Gastrocnemius medialis (tissue), 4 donors: Measurements from ENCODE around the gene EIPR1. TPM values are rescaled to one million over a fixed set of nuclear protein-coding genes. Genes with fewer than 3 reads are reported as not detected.

ENCODE experiments used
- ATAC-seq, 2 donors: fragments of 150-250 bp; one replicate each; pipeline ENCODE4 v1.9.1; 2016
- DNase-seq, 2 donors: peaks; one replicate each; pipeline ENCODE4 v3.0.0-alpha.2; 2019
- H3K27ac ChIP-seq, 4 donors: fragments of 200-600 bp; sonication (generic); 1 replicate in 1 of 4; 2 replicates in 3 of 4; pipeline ENCODE4 v1.5.1; 2016 to 2018; ENCODE audit warnings: mild to moderate bottlenecking in 2 of 4, moderate library complexity in 1 of 4
- H3K27me3 ChIP-seq, 3 donors: fragments of 200-600 bp; sonication (generic) in 2 of 3; 1 replicate in 1 of 3; 2 replicates in 2 of 3; pipeline versions ENCODE4 v1.5.1 to v1.6.0; 2016 to 2019; ENCODE audit warnings: mild to moderate bottlenecking in 1 of 3, moderate library complexity in 1 of 3
- H3K36me3 ChIP-seq, 2 donors: fragments of 200-600 bp; sonication (generic) in 1 of 2; one replicate each; pipeline ENCODE4 v1.5.1; 2017 to 2018
- H3K4me1 ChIP-seq, 2 donors: fragments of 200-600 bp; sonication (generic) in 1 of 2; one replicate each; pipeline ENCODE4 v1.5.1; 2016 to 2017; ENCODE audit warnings: mild to moderate bottlenecking in 2 of 2
- H3K4me3 ChIP-seq, 4 donors: fragments of 200-600 bp; sonication (generic) in 3 of 4; 1 replicate in 1 of 4; 2 replicates in 3 of 4; pipeline ENCODE4 v1.5.1; 2016 to 2019; ENCODE audit warnings: mild to moderate bottlenecking in 2 of 4
- H3K9me3 ChIP-seq, 3 donors: fragments of 200-600 bp; sonication (generic) in 2 of 3; 1 replicate in 1 of 3; 2 replicates in 2 of 3; pipeline ENCODE4 v1.5.1; 2016 to 2019
- POLR2A ChIP-seq, 2 donors: fragments of 450-650 bp; IDR thresholded peaks; one replicate each; pipeline ENCODE4 v1.6.1; 2017; ENCODE audit warnings: antibody characterized with exemption in 2 of 2, mild to moderate bottlenecking in 2 of 2, moderate library complexity in 2 of 2
- in situ Hi-C, 4 donors: fragments of 200-750 bp; cut with MboI; loops; one replicate each; pipeline versions ENCODE4 v1.15.0 to v1.8.0; 2017; ENCODE audit warnings: low sequenced_read_pairs in 4 of 4
- intact Hi-C: fragments of 100-400 bp; cut with DNase I; formaldehyde crosslinking; loops from one replicate; pipeline ENCODE4 v1.15.1; 2023; ENCODE audit warnings: low total_unique reads
- total RNA-seq, 4 donors: library from RNA; depleted of rRNA; stranded (reverse); fragments of >200 nt; gene quantifications; one replicate each; pipeline versions ENCODE4 v1.1.0 to v1.2.3, GENCODE V29; 2016
- TF ChIP-seq, protein P1 (sequence below), 5 experiments: fragments of 450-650 bp in 3 of 5; fragments of 200-600 bp in 2 of 5; sonication (generic) in 2 of 5; IDR thresholded peaks in 4 of 5; conservative IDR thresholded peaks in 1 of 5; 1 replicate in 4 of 5; 2 replicates in 1 of 5; pipeline ENCODE4 v1.5.1; 2016 to 2019; ENCODE audit warnings: antibody characterized with exemption in 5 of 5, mild to moderate bottlenecking in 3 of 5, moderate library complexity in 3 of 5

The EIPR1 gene
- total RNA-seq, 4 donors from 2014 or later: 23.2 to 30.5 (median 24.4) TPM

- Histone ChIP-seq H3K9me3 (no peaks in the 10 kb centered on the region), H3K4me3 (no peak overlapping the region), H3K4me1 (no peaks in the 10 kb centered on the region), H3K27ac (no peak overlapping the region), H3K27me3 (no peaks in the 10 kb centered on the region), H3K36me3 (peaks cover 0 to 14% of the 10 kb centered on the region in 2 donors)
- ATAC-seq: no peak
- in situ Hi-C loops (no loop called here), intact Hi-C loops (no loop called here)
- DNase-seq: no peak
- TF ChIP-seq, protein P1, sequence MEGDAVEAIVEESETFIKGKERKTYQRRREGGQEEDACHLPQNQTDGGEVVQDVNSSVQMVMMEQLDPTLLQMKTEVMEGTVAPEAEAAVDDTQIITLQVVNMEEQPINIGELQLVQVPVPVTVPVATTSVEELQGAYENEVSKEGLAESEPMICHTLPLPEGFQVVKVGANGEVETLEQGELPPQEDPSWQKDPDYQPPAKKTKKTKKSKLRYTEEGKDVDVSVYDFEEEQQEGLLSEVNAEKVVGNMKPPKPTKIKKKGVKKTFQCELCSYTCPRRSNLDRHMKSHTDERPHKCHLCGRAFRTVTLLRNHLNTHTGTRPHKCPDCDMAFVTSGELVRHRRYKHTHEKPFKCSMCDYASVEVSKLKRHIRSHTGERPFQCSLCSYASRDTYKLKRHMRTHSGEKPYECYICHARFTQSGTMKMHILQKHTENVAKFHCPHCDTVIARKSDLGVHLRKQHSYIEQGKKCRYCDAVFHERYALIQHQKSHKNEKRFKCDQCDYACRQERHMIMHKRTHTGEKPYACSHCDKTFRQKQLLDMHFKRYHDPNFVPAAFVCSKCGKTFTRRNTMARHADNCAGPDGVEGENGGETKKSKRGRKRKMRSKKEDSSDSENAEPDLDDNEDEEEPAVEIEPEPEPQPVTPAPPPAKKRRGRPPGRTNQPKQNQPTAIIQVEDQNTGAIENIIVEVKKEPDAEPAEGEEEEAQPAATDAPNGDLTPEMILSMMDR (IDR thresholded peaks at IDR 0.05 in 4 of 5, conservative IDR thresholded peaks at IDR 0.05 in 1 of 5): no peak
- TF ChIP-seq POLR2A (IDR thresholded peaks at IDR 0.05): no peak
Observed at GRCh38 chr2:3354986-3355385, 22.6 kb downstream of the EIPR1 start.

GRCh38 chr2:3349211-3349693 lies 28.4 kb downstream of the EIPR1 start:
- Histone ChIP-seq H3K27me3 (no peaks in the 10 kb centered on the region), H3K4me3 (no peak overlapping the region), H3K27ac (no peak overlapping the region), H3K4me1 (no peaks in the 10 kb centered on the region), H3K9me3 (no peaks in the 10 kb centered on the region), H3K36me3 (peaks cover 0 to 14% of the 10 kb centered on the region in 2 donors)
- no peak for ATAC-seq
- no peak for DNase-seq
- in situ Hi-C loops: no loop called here
- TF ChIP-seq, protein P1 (IDR thresholded peaks at IDR 0.05 in 4 of 5, conservative IDR thresholded peaks at IDR 0.05 in 1 of 5): no peak
- no peak for TF ChIP-seq POLR2A (IDR thresholded peaks at IDR 0.05)
- intact Hi-C loops: no loop called here

DNA sequence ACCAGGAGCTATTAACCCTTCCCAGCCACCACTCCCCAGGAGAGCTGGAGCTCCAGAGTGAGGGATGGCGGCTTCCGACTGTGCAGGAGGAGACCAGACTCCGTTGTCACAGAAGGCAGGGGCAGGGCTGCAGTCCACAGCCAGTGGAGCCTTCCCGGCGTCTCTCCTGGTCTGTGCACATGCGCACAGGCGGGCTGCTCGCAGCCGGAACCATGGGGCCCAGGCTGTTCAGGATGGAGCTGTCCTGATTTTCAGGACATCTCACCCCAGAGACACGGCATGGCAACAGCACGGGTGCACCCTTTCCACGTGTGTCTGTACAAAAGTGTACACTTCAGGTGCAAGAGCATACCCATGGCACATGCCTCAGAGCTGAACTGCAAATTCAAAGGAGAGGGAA lies 28.9 kb downstream of the EIPR1 start:
- in situ Hi-C loops: no loop called here
- no peak overlapping the region for H3K27ac ChIP-seq
- no peak overlapping the region for H3K4me3 ChIP-seq
- intact Hi-C loops: no loop called here
- H3K9me3 ChIP-seq: no peaks in the 10 kb centered on the region
- no peaks in the 10 kb centered on the region for H3K27me3 ChIP-seq
- no peaks in the 10 kb centered on the region for H3K4me1 ChIP-seq
- no peak for ATAC-seq
- peaks cover 0 to 14% of the 10 kb centered on the region in 2 donors for H3K36me3 ChIP-seq
- DNase-seq: no peak
- TF ChIP-seq, protein P1 (IDR thresholded peaks at IDR 0.05 in 4 of 5, conservative IDR thresholded peaks at IDR 0.05 in 1 of 5): no peak
- no peak for TF ChIP-seq POLR2A (IDR thresholded peaks at IDR 0.05)

DNA sequence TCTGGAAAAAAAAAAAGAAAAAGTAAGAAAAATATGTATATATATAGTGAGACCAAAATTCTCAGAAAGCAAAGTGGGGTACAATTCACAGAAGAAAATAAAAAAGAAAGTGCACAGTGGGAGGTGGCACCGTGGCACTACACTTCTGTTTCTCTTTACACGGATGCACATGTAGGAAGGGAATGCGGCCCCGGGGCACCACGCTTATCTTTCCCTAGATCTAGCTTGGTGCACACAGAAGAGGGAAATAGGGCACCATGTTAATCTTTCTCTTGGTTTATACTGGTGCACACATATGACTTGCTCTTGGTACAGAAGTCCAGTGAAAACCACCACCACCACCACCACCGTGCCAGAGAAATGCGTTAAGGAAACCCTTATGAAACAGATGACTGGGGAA lies 32.0 kb downstream of the EIPR1 start:
- in situ Hi-C loops: no loop called here
- DNase-seq (no peak), ATAC-seq (no peak)
- Histone ChIP-seq H3K4me3 (no peak overlapping the region), H3K27me3 (no peaks in the 10 kb centered on the region), H3K27ac (no peak overlapping the region), H3K9me3 (no peaks in the 10 kb centered on the region), H3K36me3 (no peaks in the 10 kb centered on the region), H3K4me1 (no peaks in the 10 kb centered on the region)
- no peak for TF ChIP-seq POLR2A (IDR thresholded peaks at IDR 0.05)
- intact Hi-C loops: no loop called here

GRCh38 chr2:3344897-3345296 lies 32.7 kb downstream of the EIPR1 start:
- Histone ChIP-seq H3K4me1 (no peaks in the 10 kb centered on the region), H3K27ac (no peak overlapping the region), H3K27me3 (no peaks in the 10 kb centered on the region), H3K9me3 (no peaks in the 10 kb centered on the region), H3K4me3 (no peak overlapping the region), H3K36me3 (no peaks in the 10 kb centered on the region)
- intact Hi-C loops (no loop called here), in situ Hi-C loops (no loop called here)
- no peak for TF ChIP-seq POLR2A (IDR thresholded peaks at IDR 0.05)
- TF ChIP-seq, protein P1 (IDR thresholded peaks at IDR 0.05 in 4 of 5, conservative IDR thresholded peaks at IDR 0.05 in 1 of 5): no peak
- DNase-seq (no peak), ATAC-seq (no peak)
